HEK293 (cell line): Measurements from ENCODE around the gene CHMP1B.

Experiments used
- CTCF ChIA-PET: fragments of 350-600 bp; formaldehyde crosslinking; extraction: SDS; loops from one replicate; lab custom pipeline; 2021; ENCODE audit warnings: antibody characterized with exemption; lab: Yijun Ruan, JAX
- POLR2A ChIA-PET: fragments of 300-600 bp; formaldehyde crosslinking; extraction: SDS; loops from one replicate; lab custom pipeline; 2020; ENCODE audit warnings: antibody characterized with exemption, inconsistent platforms; lab: Yijun Ruan, JAX
- H3K27ac ChIP-seq: fragments of 200-500 bp; sonication (Bioruptor generic); 2 replicates; pipeline ENCODE4 v1.5.1; 2014; ENCODE audit warnings: low read depth, low read length, control low read depth, inconsistent platforms; ENCODE audit errors: extremely low read depth
- H3K36me3 ChIP-seq, 2 experiments: fragments of 200-500 bp in 1 of 2; sonication (Bioruptor generic) in 1 of 2; 1 replicate in 1 of 2; 2 replicates in 1 of 2; pipeline ENCODE4 v1.5.1; 2014 to 2017; ENCODE audit warnings: inconsistent platforms in 2 of 2, low read length in 2 of 2; ENCODE audit not compliant: control insufficient read depth in 2 of 2, insufficient read depth in 1 of 2
- H3K4me1 ChIP-seq: fragments of 200-500 bp; sonication (Bioruptor generic); 2 replicates; pipeline ENCODE4 v1.5.1; 2014; ENCODE audit warnings: mild to moderate bottlenecking, low read length, inconsistent platforms; ENCODE audit not compliant: control insufficient read depth, insufficient read depth
- H3K4me3 ChIP-seq: 2 replicates; pipeline ENCODE4 v1.5.1; 2011; ENCODE audit warnings: low read depth, mild to moderate bottlenecking, control low read depth, low read length, moderate library complexity
- H3K9me3 ChIP-seq: fragments of 200-500 bp; sonication (Bioruptor generic); 2 replicates; pipeline ENCODE4 v1.5.1; 2014; ENCODE audit warnings: low read depth, low read length, inconsistent platforms; ENCODE audit not compliant: control insufficient read depth, insufficient read depth
- GLI4 ChIP-seq: fragments of 450-650 bp; formaldehyde crosslinking; IDR thresholded peaks from 2 replicates; pipeline ENCODE4 v1.5.1; 2016; ENCODE audit warnings: missing biosample characterization, missing genetic modification characterization
- KLF8 ChIP-seq: fragments of 450-650 bp; formaldehyde crosslinking; IDR thresholded peaks from 2 replicates; pipeline ENCODE4 v1.5.1; 2016; ENCODE audit warnings: missing biosample characterization, missing genetic modification characterization
- SP2 ChIP-seq: fragments of 450-650 bp; formaldehyde crosslinking; IDR thresholded peaks from 2 replicates; pipeline ENCODE4 v1.5.1; 2016; ENCODE audit warnings: missing biosample characterization, missing genetic modification characterization
- ZBTB1 ChIP-seq: fragments of 450-650 bp; formaldehyde crosslinking; IDR thresholded peaks from 2 replicates; pipeline ENCODE4 v1.5.1; 2016; ENCODE audit warnings: missing biosample characterization, missing genetic modification characterization
- ZFP69B ChIP-seq: fragments of 450-650 bp; formaldehyde crosslinking; IDR thresholded peaks from 2 replicates; pipeline ENCODE4 v1.5.1; 2016; ENCODE audit warnings: missing biosample characterization, missing genetic modification characterization
- ZNF16 ChIP-seq: fragments of 450-650 bp; formaldehyde crosslinking; IDR thresholded peaks from 2 replicates; pipeline ENCODE4 v1.5.1; 2016; ENCODE audit warnings: low read depth, missing biosample characterization, missing genetic modification characterization
- ZNF18 ChIP-seq: fragments of 450-650 bp; formaldehyde crosslinking; IDR thresholded peaks from 2 replicates; pipeline ENCODE4 v1.5.1; 2016; ENCODE audit warnings: missing biosample characterization, missing genetic modification characterization
- ZNF2 ChIP-seq: fragments of 450-650 bp; formaldehyde crosslinking; IDR thresholded peaks from 2 replicates; pipeline ENCODE4 v1.5.1; 2016; ENCODE audit warnings: missing biosample characterization, missing genetic modification characterization
- ZNF223 ChIP-seq: fragments of 450-650 bp; formaldehyde crosslinking; IDR thresholded peaks from 2 replicates; pipeline ENCODE4 v1.5.1; 2016; ENCODE audit warnings: missing biosample characterization, missing genetic modification characterization
- ZNF350 ChIP-seq: fragments of 450-650 bp; formaldehyde crosslinking; IDR thresholded peaks from 2 replicates; pipeline ENCODE4 v1.5.0; 2017; ENCODE audit warnings: missing biosample characterization, mild to moderate bottlenecking, missing genetic modification characterization
- ZNF391 ChIP-seq: fragments of 450-650 bp; formaldehyde crosslinking; IDR thresholded peaks from 2 replicates; pipeline ENCODE4 v1.5.1; 2016; ENCODE audit warnings: low read depth, missing biosample characterization, missing genetic modification characterization, borderline replicate concordance
- ZNF555 ChIP-seq: fragments of 450-650 bp; formaldehyde crosslinking; conservative IDR thresholded peaks from 2 replicates; pipeline ENCODE4 v1.5.1; 2017; ENCODE audit warnings: missing biosample characterization, mild to moderate bottlenecking, missing genetic modification characterization, inconsistent platforms
- ZNF664 ChIP-seq: fragments of 450-650 bp; formaldehyde crosslinking; IDR thresholded peaks from 2 replicates; pipeline ENCODE4 v1.5.1; 2016; ENCODE audit warnings: missing biosample characterization, missing genetic modification characterization
- ZNF677 ChIP-seq: fragments of 450-650 bp; IDR thresholded peaks from 2 replicates; pipeline ENCODE4 v1.5.0; 2018; ENCODE audit warnings: missing biosample characterization, mild to moderate bottlenecking, missing genetic modification characterization, moderate library complexity
- ZNF76 ChIP-seq: fragments of 450-650 bp; formaldehyde crosslinking; IDR thresholded peaks from 2 replicates; pipeline ENCODE4; 2016; ENCODE audit warnings: low read depth, missing biosample characterization, missing genetic modification characterization, borderline replicate concordance
- TF ChIP-seq, protein P1 (sequence below): fragments of 450-650 bp; formaldehyde crosslinking; optimal IDR thresholded peaks from 2 replicates; pipeline ENCODE3; 2016; ENCODE audit warnings: missing biosample characterization, mild to moderate bottlenecking, missing genetic modification characterization
- TF ChIP-seq, protein P2 (sequence below): fragments of 450-650 bp; formaldehyde crosslinking; IDR thresholded peaks from 2 replicates; pipeline ENCODE4 v1.5.1; 2016; ENCODE audit warnings: missing biosample characterization, missing genetic modification characterization
- TF ChIP-seq, protein P3 (sequence below): fragments of 450-650 bp; IDR thresholded peaks from 2 replicates; pipeline ENCODE4 v1.5.1; 2018; ENCODE audit warnings: missing biosample characterization, mild to moderate bottlenecking, missing genetic modification characterization

The CHMP1B gene

DNA sequence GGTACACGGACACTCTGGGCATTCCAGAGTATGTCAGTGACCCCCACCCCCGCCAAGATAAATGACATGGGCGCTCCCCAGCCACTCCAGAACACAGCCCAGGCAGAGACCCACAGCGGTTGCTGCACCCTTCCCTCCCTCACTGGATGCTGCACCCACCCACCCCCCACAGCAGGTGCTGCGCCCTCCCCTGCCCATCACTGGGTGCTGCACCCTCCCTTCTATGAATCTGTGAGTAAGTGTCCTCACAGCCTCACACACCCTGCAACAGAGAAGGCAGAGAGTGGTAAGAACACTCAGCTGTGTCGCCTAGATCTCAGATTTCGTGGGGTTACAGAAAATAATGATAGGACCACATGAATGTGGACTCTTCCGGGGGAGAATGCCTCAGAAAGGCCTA lies 23.5 kb downstream of the CHMP1B start:
- no peak overlapping the region for H3K27ac ChIP-seq
- POLR2A ChIA-PET, result no interaction called here
- no peak for TF ChIP-seq ZNF664
- no peak for TF ChIP-seq ZBTB1 (tag by site-specific recombination)
- TF ChIP-seq ZNF350 (tag by site-specific recombination), result no peak
- TF ChIP-seq ZFP69B (tag by site-specific recombination), result no peak
- no peak for TF ChIP-seq ZNF18 (tag by site-specific recombination)
- no peak for TF ChIP-seq ZNF677
- TF ChIP-seq ZNF391, result no peak
- no peak for TF ChIP-seq ZNF16 (tag by site-specific recombination)
- TF ChIP-seq KLF8 (tag by site-specific recombination), result no peak
- TF ChIP-seq, protein P1, sequence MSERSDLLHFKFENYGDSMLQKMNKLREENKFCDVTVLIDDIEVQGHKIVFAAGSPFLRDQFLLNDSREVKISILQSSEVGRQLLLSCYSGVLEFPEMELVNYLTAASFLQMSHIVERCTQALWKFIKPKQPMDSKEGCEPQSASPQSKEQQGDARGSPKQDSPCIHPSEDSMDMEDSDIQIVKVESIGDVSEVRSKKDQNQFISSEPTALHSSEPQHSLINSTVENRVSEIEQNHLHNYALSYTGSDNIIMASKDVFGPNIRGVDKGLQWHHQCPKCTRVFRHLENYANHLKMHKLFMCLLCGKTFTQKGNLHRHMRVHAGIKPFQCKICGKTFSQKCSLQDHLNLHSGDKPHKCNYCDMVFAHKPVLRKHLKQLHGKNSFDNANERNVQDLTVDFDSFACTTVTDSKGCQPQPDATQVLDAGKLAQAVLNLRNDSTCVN, result no peak
- no peak for TF ChIP-seq SP2
- TF ChIP-seq ZNF76 (tag by site-specific recombination), result no peak
- TF ChIP-seq, protein P2, sequence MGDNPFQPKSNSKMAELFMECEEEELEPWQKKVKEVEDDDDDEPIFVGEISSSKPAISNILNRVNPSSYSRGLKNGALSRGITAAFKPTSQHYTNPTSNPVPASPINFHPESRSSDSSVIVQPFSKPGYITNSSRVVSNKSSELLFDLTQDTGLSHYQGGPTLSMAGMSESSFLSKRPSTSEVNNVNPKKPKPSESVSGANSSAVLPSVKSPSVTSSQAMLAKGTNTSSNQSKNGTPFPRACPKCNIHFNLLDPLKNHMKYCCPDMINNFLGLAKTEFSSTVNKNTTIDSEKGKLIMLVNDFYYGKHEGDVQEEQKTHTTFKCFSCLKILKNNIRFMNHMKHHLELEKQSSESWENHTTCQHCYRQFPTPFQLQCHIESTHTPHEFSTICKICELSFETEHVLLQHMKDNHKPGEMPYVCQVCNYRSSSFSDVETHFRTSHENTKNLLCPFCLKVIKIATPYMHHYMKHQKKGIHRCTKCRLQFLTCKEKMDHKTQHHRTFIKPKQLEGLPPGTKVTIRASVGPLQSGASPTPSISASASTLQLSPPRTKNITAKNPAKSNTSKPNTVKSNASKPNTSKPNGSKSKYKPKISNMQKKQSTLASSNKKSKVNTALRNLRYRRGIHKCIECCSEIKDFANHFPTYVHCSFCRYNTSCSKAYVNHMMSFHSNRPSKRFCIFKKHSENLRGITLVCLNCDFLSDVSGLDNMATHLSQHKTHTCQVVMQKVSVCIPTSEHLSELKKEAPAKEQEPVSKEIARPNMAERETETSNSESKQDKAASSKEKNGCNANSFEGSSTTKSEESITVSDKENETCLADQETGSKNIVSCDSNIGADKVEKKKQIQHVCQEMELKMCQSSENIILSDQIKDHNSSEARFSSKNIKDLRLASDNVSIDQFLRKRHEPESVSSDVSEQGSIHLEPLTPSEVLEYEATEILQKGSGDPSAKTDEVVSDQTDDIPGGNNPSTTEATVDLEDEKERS, result no peak
- no peak for TF ChIP-seq ZNF555
- TF ChIP-seq GLI4 (tag by site-specific recombination), result no peak
- no peak for TF ChIP-seq ZNF223 (tag by site-specific recombination)
- no peak for TF ChIP-seq ZNF2 (tag by site-specific recombination)
- TF ChIP-seq, all 188 proteins: peak for 0
- no peak overlapping the region for H3K4me3 ChIP-seq
- no peaks in the 10 kb centered on the region for H3K9me3 ChIP-seq
- CTCF ChIA-PET, result interaction anchor here (1.3 kb wide), 1 partner anchor 123 kb away, joined by 7 read pairs; no protein-coding TSS in a partner anchor
- no peaks in the 10 kb centered on the region for H3K4me1 ChIP-seq
- peaks cover under 1 to 13% of the 10 kb centered on the region in 2 experiments; a peak in 2 of 3 replicates for H3K36me3 ChIP-seq

- no peaks in the 10 kb centered on the region for H3K4me1 ChIP-seq
- peaks cover 0 to 12% of the 10 kb centered on the region in 2 experiments; a peak in 2 of 3 replicates for H3K36me3 ChIP-seq
- H3K4me3 ChIP-seq, result no peak overlapping the region
- no peaks in the 10 kb centered on the region for H3K9me3 ChIP-seq
- ChIA-PET POLR2A (interaction anchor here (1.0 kb wide), 1 partner anchor 103 kb away, joined by 3 read pairs; no protein-coding TSS in a partner anchor), CTCF (interaction anchor here (0.6 to 1.0 kb wide), 2 partner anchors 145 to 498 kb away, joined by 3 read pairs; no protein-coding TSS in a partner anchor)
- TF ChIP-seq, protein P3, sequence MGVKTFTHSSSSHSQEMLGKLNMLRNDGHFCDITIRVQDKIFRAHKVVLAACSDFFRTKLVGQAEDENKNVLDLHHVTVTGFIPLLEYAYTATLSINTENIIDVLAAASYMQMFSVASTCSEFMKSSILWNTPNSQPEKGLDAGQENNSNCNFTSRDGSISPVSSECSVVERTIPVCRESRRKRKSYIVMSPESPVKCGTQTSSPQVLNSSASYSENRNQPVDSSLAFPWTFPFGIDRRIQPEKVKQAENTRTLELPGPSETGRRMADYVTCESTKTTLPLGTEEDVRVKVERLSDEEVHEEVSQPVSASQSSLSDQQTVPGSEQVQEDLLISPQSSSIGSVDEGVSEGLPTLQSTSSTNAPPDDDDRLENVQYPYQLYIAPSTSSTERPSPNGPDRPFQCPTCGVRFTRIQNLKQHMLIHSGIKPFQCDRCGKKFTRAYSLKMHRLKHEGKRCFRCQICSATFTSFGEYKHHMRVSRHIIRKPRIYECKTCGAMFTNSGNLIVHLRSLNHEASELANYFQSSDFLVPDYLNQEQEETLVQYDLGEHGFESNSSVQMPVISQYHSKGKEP, result no peak
- no peak overlapping the region for H3K27ac ChIP-seq
Observed at GRCh38 chr18:11877497-11878135, 26.4 kb downstream of the CHMP1B start.
